ENCODE measurements around the gene KRT32.

DNA sequence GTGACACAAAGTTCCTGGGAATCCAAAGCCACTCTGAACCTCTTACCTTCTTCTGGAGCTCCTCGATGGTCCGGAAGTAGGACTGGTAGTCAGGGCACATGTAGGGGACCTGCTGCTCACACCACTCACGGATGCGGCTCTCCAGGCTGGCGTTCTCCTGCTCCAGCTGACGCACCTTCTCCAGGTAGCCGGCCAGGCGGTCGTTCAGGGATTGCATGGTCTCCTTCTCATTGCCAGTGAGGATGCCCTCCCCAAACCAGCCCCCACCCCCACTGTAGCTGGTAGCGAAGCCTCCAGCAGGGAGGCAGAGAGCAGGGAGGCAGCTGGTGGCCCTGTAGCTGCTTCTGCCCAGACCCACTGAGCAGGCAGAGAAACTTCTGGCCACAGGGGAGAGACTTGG is 13.4 kb upstream of the KRT32 start:
- TF ChIP-seq, protein P1, sequence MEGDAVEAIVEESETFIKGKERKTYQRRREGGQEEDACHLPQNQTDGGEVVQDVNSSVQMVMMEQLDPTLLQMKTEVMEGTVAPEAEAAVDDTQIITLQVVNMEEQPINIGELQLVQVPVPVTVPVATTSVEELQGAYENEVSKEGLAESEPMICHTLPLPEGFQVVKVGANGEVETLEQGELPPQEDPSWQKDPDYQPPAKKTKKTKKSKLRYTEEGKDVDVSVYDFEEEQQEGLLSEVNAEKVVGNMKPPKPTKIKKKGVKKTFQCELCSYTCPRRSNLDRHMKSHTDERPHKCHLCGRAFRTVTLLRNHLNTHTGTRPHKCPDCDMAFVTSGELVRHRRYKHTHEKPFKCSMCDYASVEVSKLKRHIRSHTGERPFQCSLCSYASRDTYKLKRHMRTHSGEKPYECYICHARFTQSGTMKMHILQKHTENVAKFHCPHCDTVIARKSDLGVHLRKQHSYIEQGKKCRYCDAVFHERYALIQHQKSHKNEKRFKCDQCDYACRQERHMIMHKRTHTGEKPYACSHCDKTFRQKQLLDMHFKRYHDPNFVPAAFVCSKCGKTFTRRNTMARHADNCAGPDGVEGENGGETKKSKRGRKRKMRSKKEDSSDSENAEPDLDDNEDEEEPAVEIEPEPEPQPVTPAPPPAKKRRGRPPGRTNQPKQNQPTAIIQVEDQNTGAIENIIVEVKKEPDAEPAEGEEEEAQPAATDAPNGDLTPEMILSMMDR (optimal IDR thresholded peaks at IDR 0.05 in 1 of 3, IDR thresholded peaks at IDR 0.05 in 1 of 3, conservative IDR thresholded peaks at IDR 0.05 in 1 of 3; ENCODE audit: extremely low read depth in 1 of 3, insufficient read depth in 2 of 3, low read length in 3 of 3) = no peak
- TF ChIP-seq EZH2 (IDR thresholded peaks at IDR 0.05; ENCODE audit: low read length) = no peak

All from keratinocyte (primary cell).